ENCODE results near the gene KLRC4.
"Not testable (repeated sequence)": the region's sequence is repeated elsewhere in the genome, so short reads cannot be mapped to it uniquely, and the experiment has no call there.

DNA sequence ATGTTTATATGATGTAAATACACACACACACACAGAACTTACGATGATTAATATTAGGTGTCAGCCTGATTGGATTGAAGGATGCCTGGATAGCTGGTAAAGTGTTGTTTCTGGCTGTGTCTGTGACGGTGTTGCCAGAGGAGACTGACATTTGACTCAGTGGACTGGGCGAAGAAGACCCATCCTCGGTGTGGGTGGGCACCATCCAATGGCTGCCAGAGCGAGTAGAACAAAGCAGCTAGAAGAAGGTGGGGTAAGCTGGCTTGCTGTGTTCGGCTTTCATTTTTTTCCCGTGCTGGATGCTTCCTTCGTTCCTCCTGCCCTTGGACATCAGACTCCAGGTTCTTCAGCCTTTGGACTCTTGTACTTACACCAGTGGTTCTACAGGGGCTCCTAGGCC is 31.6 kb upstream of the KLRC4 start:
- TF ChIP-seq SP1 (CRISPR knock-in tag; conservative IDR thresholded peaks at IDR 0.05); ZNF396 (CRISPR knock-in tag; IDR thresholded peaks at IDR 0.05; ENCODE audit: borderline replicate concordance): not testable (repeated sequence)
- TF ChIP-seq, protein P1, sequence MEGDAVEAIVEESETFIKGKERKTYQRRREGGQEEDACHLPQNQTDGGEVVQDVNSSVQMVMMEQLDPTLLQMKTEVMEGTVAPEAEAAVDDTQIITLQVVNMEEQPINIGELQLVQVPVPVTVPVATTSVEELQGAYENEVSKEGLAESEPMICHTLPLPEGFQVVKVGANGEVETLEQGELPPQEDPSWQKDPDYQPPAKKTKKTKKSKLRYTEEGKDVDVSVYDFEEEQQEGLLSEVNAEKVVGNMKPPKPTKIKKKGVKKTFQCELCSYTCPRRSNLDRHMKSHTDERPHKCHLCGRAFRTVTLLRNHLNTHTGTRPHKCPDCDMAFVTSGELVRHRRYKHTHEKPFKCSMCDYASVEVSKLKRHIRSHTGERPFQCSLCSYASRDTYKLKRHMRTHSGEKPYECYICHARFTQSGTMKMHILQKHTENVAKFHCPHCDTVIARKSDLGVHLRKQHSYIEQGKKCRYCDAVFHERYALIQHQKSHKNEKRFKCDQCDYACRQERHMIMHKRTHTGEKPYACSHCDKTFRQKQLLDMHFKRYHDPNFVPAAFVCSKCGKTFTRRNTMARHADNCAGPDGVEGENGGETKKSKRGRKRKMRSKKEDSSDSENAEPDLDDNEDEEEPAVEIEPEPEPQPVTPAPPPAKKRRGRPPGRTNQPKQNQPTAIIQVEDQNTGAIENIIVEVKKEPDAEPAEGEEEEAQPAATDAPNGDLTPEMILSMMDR (IDR thresholded peaks at IDR 0.05): not testable (repeated sequence)

Measured in WTC11 (cell line).